D341Med (cell line): Measurements from ENCODE around the gene SALL4.
A peak's percentile ranks its signal among the peaks of the same experiment; 100 is the strongest.
"Not testable (repeated sequence)": the region's sequence is repeated elsewhere in the genome, so short reads cannot be mapped to it uniquely, and the experiment has no call there.

Source experiments
- DNase-seq: peaks from one replicate; pipeline ENCODE4 v3.0.0; 2012; ENCODE audit warnings: low spot score

The SALL4 gene

DNA sequence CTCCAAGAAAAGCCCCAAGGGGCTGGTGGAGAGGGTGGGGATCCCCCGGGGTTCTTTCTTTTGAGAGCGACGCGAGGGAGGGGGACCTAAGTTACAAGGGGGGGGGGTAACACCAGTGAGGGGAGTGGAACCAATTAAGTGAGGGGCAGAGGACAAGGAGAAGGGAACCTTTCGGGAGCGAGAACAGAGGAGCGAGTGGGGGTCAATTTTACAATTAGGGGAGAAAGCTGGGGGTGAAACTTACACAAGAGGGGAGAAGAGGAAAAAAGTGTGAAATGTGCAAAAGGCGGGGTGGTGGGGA, 548 bp downstream of the SALL4 start:
- no peak for DNase-seq

DNA sequence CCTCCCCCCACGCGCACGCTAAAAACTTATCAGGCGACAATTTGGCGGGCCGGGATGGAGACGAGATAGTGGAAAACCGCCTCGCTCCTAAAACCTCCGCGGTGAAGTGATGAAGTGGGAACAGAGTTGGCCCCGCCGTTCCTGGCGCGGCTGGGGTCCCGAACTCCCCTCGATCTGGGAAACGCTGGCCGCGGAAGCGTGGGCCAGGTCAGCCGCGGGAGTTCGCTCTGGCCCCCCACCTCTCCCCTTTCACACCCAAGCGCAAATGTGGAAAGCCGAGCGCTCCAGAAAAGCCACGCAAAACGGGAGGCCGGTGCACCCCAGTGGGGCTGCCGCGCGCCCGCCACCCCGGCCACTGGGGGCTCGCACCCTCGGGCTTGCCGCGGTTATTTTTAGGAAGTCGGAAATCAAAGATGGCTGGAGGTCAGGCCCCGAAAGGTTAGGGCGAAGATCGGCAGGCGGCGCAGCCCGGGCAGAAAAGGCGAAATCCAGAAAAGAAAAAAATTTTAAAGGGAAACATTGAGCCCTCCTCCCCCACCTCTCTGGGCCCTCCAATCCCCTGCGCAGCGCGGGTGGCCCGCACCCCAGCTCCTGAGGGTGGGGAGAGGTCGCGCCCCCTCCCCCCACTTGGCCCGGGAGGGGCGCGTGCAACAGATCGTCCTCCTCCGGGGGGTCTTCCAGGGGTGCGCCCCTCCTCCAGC, 1.0 kb downstream of the SALL4 start:
- peak; percentile 40 for DNase-seq

DNA sequence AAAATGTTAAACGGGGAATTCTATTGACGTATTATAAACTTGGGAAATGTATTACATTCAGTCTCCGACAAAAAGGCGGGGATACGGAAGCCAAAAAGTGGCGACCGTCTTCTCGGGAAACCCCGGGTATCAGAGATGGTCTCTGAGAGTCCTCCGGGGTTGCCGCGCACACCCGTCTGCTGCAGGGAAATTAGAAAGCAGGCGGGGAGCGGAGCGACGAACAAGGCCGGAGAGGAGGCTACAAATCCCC, 1.5 kb downstream of the SALL4 start:
- no peak for DNase-seq

DNA sequence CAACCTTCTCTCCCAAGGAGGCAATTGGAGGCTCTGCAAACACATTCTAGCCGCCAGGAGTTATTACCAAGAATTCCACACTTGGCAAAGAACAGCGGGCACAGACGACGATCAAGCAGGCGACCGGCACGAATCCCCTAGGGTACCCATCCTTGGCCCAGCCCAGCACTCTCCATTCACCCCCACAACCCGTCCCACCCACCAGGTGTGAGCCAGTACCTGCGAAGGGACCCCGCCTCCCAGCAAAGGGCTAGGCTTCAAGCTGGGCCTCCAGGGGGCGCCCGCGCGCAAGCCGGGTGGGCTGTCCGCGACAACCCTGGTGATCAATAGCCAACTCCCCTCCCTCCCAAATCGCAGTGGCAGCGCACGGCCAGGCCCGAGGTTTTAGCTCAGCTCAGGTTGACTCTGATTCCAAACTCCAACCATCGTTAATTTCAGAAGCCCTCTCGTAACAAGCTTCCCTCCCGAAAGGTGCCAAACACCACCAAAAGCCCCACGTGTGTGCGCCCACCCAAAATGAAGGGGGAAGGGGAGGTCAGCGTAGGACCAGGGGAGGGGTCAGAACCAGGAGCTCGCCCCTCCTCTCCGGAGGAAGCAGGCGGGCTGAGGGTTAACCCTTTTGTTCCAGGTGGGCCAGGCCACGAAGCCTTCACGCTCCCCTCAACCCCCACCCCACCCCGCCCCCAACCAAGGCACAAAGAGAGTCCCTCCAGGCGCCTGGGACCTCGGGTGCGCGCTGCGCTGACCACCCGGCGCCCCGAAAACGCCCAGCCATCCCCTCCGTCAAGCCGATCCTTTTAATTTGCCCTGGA, 2.1 kb downstream of the SALL4 start:
- DNase-seq, result peak; percentile 88

DNA sequence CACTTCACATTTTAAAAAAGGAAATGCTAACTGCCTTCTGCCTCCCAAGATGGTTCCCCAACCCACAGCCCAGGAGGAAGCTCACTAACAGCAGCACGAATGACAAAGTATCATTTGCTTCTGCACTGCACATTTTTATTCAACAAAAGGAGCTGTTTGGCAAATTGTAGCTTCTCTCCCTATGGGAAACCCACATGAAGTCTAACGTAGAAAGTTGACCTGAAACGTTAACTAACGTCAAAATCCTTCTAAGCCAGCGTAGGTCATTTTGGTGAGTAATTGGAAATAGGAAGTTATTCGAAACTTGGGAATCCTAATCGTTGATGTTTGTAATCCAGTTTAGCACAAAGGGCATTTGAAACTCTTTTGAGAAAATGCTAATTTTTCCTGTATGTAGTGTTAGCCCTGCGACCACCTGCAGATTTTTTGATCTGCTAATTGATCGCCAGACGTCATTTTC, 2.9 kb downstream of the SALL4 start:
- DNase-seq, result no peak

DNA sequence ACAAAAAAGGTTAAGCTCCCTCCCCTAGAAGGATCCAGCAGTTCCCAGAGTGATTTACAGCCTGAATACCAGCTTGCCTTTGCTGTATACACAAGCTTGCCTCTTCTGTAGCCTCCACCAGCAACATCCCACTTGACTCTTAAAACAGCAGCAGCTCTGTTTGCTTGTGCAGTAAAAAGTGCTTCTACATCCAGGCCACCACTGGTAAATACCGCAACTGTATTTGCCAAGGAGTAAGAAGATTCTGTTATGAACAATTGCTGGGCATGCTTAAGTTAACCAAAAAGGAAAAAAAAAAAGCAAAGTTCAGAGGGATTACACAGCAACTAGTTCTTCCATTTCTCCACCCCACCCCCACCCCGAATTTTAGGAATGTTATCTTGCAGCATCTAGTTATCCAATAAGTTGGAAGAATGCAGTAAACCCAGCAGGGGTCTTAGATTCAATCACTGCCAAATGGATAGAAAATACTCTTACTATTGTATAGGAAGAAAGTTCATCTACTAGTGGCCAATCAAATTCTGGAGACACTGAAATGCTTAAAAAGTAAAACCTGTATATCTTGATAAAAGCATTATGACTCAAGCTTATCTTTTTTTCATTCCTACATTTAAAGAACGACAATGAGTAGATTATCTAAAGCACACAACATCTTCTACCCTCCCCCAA, 4.8 kb downstream of the SALL4 start:
- no peak for DNase-seq

DNA sequence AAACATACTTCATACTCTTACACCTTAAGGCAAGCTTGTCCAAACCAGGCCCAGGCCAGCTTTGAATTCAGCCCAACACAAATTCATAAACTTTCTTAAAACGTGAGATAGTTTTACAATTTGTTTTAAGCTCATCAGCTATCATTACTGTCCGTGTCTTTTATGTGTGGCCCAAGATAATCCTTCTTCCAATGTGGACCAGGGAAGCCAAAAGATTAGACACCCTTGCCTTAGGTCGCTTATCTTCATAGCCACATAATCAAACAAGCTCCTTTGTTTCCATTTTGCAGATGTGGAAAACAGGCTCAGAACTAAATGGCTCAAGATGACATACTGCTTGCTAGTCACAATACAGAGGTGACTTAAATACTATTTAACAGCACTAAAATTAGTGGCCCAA, 6.0 kb downstream of the SALL4 start:
- DNase-seq, result no peak

DNA sequence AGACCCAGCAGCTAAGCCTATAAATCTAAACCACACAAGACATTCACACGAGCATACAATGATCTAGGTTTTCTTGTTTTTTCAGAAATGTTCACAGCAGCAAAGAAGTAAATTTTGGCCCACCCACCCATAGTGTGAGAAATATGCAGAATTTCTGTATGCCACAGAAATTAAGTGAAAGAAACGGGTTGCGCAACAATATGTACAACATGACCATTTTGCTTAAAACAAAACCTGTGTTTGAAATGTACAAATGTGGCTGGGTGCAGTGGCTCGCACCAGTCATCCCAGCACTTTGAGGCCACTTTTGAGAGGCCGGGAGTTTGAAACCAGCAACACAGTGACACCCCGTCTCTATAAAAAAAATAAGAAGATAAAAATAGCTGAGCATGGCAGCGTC, 9.4 kb downstream of the SALL4 start:
- DNase-seq, result no peak

DNA sequence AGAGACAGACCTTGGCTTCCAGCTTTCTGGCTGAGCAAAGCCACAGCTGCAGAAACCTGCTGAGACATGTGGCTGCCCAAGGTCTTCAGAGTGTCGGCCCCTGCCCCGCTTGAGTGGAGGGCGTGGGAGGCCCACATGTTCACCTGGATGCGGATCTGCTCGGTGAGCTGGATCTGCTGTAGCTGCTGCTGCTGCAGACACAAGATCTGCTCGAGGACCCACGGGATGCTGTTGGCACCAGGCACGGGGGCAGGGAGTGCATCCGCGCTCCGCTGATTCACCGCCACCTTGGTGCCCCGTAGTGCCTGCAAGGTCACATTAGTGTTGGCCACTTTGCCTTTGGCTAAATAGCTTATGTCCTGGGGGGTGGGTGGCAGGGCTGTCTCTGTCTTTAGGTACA, 10.7 kb downstream of the SALL4 start:
- no peak for DNase-seq

DNA sequence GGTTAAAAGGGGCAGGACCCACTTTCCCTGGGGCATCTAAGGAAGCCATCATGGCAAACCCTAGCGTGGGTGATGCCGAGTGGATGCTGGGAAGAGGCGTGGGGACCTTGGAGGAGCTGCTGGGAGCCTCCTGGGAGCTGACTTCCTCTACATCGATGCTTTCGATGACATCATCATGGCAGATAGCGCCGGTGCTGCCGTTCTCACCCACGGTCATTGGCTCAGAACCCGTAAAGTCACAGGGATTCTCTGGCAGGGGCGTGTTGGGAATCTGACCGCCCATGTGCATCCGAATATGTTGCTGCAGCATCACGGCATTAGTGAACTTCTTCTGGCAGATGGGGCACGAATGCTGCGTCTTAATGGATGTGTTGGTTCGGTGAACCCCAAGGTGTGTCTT, 12.1 kb downstream of the SALL4 start:
- no peak for DNase-seq

DNA sequence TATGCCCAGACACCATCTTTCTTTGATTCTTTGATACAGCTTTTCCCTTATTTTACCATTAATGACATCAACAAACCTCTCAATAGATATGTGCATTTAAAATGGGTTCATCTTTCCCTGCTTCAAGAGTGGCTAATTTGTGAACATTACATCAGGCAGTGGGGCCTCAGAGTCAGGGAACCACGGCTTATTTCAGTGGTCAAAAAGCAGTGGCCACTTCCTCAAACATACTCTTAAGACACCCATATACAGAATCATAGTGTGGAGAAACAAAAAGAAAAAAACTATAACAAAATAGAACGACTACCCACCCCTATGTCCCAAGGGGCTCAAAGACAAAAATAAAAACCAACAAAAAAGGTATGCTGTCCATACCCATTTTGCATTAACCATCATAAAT, 12.9 kb downstream of the SALL4 start:
- DNase-seq, result no peak

DNA sequence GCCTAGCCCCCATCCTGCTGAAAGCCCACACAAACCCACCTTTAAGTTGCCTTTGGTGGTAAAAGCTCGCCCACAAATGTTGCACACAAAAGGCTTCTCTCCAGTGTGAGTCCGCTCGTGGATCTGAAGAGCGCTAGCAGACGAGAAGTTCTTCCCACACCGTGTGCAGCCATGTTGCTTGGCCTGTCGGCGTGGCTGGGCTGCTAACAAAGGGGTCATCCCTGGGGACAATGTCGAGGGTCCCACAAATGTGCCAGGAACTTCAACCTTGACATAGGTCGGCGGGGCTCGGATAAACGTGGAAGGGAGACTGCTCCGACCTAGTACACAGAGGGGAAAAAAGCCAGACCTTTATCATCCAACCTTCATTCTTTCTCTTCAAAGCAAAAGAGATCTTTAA, 13.5 kb downstream of the SALL4 start:
- DNase-seq, result no peak

DNA sequence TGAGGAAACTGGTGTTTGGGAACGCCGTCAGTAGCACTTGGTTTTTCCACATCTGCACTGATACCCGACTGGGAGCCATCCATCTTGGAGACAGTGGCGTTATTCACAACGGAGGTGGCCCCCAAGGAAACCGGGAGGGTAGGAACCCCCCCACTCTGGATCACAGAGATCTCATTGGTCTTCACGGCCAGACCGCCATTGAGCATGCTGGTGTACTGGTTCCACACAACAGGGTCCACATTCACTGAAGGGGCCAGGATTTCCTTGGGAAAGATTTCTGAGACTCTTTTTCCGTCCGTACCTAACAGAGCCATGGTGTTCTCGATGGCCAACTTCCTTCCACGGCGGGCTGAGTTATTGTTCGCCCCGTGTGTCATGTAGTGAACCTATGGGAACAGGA, 18.0 kb downstream of the SALL4 start:
- no peak for DNase-seq

DNA sequence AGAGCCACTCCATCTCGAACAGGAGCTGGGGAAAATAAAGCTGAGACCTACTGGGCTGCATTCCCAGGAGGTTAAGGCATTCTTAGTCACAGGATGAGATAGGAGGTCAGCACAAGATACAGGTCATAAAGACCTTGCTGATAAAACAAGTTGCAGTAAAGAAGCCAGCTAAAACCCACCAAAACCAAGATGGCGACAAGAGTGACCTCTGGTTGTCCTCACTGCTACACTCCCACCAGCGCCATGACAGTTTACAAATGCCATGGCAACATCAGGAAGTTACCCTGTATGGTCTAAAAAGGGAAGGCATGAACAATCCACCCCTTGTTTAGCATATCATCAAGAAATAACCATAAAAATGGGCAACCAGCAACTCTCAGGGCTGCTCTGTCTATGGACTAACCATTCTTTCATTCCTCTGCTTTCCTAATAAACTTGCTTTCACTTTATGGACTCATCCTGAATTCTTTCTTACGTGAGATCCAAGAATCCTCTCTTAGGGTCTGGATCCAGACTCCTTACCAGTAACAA, 24.0 kb downstream of the SALL4 start:
- DNase-seq, result not testable (repeated sequence)

DNA sequence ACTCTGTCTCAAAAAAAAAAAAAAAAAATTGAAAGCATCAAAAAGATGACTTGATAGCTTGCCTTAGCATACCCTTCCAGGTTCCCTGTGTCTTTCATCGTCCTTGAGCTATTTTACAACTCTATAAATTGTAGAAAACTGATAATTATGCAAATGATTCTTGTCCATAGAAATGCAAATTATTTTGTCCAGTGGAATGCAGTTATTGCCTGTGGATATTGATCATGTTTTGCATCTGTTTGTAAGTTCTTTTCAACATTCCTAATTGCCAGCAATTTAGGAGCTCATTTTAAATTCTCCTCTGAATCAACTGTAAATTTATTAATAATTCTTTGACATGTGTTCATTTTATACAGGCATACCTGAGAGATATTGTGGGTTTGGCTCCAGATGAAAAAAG, 27.1 kb downstream of the SALL4 start:
- no peak for DNase-seq

DNA sequence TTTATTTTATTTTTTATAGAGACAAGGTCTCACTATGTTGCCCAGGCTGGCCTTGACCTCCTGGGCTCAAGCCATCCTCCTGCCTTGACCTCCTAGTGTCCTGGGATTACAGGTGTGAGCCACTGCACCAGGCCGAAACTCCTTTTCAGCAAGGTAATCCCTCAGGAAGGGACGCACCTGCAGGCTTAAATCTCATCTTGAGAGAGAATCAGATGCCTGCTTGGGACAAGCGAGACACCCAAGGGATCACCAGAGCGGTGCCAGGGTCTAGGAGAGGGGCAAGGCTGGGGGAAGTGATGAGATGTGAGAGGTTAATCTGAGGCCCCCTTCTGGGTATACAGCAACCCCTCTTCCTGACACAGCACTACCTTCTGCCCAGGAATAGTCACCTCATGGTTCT, 30.1 kb downstream of the SALL4 start:
- no peak for DNase-seq

DNA sequence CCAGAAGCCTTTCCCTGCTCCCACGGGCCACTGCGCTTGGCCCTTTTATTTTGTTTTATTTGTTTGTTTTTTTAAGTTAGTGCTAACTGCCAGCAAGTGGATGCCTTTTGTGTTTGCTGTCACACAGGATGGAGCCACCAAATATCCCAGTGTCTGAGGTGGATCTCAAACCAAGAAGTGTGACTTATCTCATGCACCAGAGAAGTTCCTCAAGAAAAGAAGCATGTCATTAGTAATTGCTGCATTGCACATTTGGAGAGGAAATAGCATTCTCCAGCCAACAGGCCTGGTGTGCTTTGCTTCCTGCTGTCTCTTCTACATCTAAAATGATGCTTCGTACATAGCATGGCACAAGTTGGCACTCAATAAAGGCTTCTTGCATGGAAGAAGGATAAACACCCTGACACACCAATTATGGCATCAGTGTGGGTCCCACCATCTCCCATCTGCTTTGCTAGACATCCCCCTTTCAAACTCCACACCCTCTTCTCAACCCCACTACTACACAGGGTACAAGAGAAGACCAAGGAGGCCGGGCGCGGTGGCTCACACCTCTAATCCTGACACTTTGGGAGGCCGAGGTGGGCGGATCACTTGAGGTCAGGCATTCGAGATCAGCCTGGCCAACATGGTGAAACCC, 32.2 kb downstream of the SALL4 start:
- no peak for DNase-seq

DNA sequence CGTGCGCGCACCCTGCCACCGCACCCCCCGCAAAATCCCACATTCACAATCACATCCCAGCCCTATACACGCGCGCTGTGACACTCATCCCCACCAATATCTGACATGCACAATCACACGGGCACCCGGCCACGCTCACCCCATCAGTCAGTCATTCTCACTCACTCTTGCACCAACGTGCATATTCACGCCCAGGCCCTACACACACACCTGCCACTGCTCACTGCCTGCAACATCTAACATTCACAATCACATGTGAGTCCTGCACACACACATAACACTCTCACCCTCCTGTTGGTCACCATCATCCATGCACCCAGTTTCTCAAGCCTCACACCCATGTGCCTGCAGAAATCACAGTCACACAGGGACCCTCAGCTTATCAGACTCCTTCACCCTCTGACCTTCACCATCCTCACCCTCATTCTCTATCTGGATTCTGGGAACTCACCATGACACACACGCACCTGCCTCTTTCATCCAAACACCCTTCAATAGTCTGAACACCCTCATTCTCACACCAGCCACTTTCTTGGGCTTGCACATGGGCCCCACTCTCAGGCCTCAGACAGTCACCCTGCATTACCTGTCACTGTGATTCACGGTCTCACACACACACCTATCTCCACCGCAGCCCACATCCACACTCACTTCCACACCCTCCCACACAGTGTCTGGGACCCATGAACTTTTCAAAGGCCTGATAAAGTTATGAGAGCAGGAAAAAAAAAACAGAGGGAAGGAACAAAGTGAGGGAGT, 33.4 kb downstream of the SALL4 start:
- no peak for DNase-seq

DNA sequence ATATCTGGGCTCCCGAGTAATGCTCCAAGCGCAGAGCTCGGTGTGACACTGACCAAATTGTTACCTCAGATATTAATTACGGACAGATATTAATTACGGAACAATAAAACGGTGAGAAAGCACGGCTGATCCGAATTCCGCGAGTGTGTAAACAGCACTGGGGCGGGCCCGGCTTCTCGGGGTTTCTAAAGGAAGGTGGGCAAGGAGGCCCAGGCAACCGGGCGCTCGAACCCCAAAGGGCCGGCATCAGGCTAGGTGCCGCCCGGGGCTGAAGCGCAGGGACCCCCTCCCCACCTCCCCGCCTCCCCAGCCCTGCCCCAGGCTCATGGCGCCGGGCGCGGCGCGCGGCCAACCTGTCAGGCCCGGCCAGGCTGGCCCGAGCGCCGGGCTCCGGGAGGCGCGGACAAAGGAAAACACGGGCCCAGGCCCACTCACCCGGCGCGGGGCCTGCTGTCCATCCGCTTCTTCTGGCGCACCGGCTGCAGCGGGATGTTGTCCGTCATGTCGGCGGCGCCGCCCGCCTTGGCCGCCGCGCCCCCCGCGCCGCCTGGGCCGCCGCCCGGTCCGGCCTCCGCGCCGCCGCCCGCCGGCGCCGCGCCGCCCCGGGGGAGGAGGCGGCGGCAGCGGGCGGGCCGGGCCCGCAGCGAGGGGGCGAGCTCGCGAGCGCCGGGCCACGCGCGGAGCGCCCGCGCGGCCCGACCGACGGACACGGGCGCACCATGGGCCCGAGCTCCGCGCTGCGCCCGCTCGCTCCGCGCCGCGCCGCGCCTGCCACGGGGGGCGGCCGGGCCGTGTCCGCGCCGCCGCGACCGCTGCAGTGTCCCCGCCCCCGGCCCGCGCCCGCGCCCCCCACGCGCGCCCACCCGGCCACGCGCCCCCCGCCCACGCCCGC, 34.2 kb downstream of the SALL4 start, which contains the start of gene ATP9A:
ATP9A (minus strand) TSS at position 524 of the 892 bp plus-strand sequence; CDS start at position 503, 21 bp downstream.
- DNase-seq, result peak; percentile 75

DNA sequence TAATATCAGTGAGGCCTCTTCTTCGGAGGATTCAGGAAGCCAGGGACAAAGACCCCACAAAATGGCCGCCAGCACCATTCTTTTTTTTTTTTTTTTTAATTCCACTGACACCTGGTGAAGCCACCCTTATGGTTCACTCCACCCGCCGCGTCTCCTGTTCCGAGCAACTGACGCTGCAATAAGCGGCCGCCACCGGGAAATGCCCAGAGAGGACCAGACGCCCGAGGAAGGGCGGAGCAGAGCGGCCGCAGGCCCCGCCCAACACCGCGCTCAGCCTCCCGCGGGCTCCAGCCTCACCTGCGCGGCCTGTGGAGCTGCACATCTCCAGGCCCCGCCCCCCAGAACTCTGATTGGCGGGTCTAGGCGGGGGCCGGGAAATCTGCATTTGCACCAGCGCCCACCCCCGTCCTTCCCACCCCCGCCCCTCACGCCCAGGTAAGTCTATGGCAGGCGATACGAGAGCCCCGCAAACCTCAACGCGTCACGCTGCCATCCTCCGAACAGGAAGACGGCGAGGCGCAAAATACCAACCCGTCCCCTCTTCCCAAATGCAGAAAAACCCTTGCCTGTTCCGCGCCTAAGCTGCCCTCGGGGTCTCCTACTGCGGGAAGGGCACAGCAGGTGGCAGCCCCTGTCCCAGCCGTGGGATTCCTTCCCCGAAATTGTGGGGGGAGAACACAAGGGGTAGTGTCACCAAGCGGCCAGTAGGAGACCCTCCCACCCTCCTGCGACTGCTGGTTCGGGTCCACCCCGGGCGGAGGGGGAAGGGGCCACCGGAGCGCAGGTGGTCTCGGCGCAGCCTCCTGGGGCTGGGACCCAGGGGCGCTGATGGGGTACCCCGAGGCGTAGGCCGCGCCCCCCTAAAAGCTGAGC, 35.1 kb downstream of the SALL4 start:
- peak; percentile 77 for DNase-seq
